ENCODE results near the gene GATA3.

GRCh38 chr10:8049045-8049864, 5.2 kb upstream of the GATA3 start:
- TF ChIP-seq, protein P1, sequence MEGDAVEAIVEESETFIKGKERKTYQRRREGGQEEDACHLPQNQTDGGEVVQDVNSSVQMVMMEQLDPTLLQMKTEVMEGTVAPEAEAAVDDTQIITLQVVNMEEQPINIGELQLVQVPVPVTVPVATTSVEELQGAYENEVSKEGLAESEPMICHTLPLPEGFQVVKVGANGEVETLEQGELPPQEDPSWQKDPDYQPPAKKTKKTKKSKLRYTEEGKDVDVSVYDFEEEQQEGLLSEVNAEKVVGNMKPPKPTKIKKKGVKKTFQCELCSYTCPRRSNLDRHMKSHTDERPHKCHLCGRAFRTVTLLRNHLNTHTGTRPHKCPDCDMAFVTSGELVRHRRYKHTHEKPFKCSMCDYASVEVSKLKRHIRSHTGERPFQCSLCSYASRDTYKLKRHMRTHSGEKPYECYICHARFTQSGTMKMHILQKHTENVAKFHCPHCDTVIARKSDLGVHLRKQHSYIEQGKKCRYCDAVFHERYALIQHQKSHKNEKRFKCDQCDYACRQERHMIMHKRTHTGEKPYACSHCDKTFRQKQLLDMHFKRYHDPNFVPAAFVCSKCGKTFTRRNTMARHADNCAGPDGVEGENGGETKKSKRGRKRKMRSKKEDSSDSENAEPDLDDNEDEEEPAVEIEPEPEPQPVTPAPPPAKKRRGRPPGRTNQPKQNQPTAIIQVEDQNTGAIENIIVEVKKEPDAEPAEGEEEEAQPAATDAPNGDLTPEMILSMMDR (IDR thresholded peaks at IDR 0.05; ENCODE audit: poor library complexity, severe bottlenecking), result no peak
- TF ChIP-seq, protein P2, sequence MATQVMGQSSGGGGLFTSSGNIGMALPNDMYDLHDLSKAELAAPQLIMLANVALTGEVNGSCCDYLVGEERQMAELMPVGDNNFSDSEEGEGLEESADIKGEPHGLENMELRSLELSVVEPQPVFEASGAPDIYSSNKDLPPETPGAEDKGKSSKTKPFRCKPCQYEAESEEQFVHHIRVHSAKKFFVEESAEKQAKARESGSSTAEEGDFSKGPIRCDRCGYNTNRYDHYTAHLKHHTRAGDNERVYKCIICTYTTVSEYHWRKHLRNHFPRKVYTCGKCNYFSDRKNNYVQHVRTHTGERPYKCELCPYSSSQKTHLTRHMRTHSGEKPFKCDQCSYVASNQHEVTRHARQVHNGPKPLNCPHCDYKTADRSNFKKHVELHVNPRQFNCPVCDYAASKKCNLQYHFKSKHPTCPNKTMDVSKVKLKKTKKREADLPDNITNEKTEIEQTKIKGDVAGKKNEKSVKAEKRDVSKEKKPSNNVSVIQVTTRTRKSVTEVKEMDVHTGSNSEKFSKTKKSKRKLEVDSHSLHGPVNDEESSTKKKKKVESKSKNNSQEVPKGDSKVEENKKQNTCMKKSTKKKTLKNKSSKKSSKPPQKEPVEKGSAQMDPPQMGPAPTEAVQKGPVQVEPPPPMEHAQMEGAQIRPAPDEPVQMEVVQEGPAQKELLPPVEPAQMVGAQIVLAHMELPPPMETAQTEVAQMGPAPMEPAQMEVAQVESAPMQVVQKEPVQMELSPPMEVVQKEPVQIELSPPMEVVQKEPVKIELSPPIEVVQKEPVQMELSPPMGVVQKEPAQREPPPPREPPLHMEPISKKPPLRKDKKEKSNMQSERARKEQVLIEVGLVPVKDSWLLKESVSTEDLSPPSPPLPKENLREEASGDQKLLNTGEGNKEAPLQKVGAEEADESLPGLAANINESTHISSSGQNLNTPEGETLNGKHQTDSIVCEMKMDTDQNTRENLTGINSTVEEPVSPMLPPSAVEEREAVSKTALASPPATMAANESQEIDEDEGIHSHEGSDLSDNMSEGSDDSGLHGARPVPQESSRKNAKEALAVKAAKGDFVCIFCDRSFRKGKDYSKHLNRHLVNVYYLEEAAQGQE (IDR thresholded peaks at IDR 0.05; ENCODE audit: borderline replicate concordance), result no peak
- no peak for TF ChIP-seq EP300 (conservative IDR thresholded peaks at IDR 0.05; ENCODE audit: poor library complexity, severe bottlenecking)
- no peak for TF ChIP-seq EZH2 (IDR thresholded peaks at IDR 0.05; ENCODE audit: borderline replicate concordance, insufficient read depth, low read length, poor library complexity, severe bottlenecking)
- peak; percentile 15 for TF ChIP-seq POLR2AphosphoS5 (IDR thresholded peaks at IDR 0.05)
- TF ChIP-seq RAD21 (conservative IDR thresholded peaks at IDR 0.05), result no peak
- TF ChIP-seq TAF1 (IDR thresholded peaks at IDR 0.05; ENCODE audit: low read depth), result no peak
- TF ChIP-seq SMC3 (conservative IDR thresholded peaks at IDR 0.05; ENCODE audit: poor library complexity), result no peak
- TF ChIP-seq MXI1 (conservative IDR thresholded peaks at IDR 0.05; ENCODE audit: poor library complexity, severe bottlenecking), result no peak

Measured in neural cell (in vitro differentiated cells).